SK-N-SH (cell line): ENCODE measurements around the gene ALX3.

Experiments
- EP300 ChIP-seq, 2 experiments: IDR thresholded peaks; 2 replicates each; pipeline versions ENCODE4 v1.4.0 to v1.6.1; 2012; ENCODE audit warnings: borderline replicate concordance in 1 of 2, low read depth in 1 of 2, low read length in 1 of 2
- MXI1 ChIP-seq: IDR thresholded peaks from 2 replicates; pipeline ENCODE4 v1.6.1; 2012; ENCODE audit warnings: mild to moderate bottlenecking, low read depth, low read length, improper control_type of control experiment
- RCOR1 ChIP-seq: fragments of 150-350 bp; IDR thresholded peaks from 2 replicates; pipeline ENCODE4 v1.6.1; 2017; ENCODE audit warnings: antibody characterized with exemption, low read length
- SIN3A ChIP-seq: IDR thresholded peaks from 2 replicates; pipeline ENCODE4 v1.6.1; 2012; ENCODE audit warnings: low read depth, mild to moderate bottlenecking, low read length, moderate library complexity, borderline replicate concordance
- TEAD4 ChIP-seq: IDR thresholded peaks from 2 replicates; pipeline ENCODE4 v1.4.0; 2012; ENCODE audit warnings: mild to moderate bottlenecking, borderline replicate concordance; ENCODE audit not compliant: insufficient read depth
- TF ChIP-seq, protein P1 (sequence below): fragments of 200-600 bp; sonication (generic); IDR thresholded peaks from 2 replicates; pipeline ENCODE4 v1.6.1; 2017; ENCODE audit warnings: antibody characterized with exemption, mild to moderate bottlenecking, moderate library complexity
- TF ChIP-seq, protein P2 (sequence below): IDR thresholded peaks from 2 replicates; pipeline ENCODE4 v1.4.0; 2012; ENCODE audit warnings: low read depth
- TF ChIP-seq, protein P3 (sequence below): IDR thresholded peaks from 2 replicates; pipeline ENCODE4 v1.4.0; 2012; ENCODE audit warnings: low read depth, borderline replicate concordance
- TF ChIP-seq, protein P4 (sequence below): IDR thresholded peaks from 2 replicates; pipeline ENCODE4 v1.6.1; 2012; ENCODE audit warnings: mild to moderate bottlenecking, low read depth, low read length, moderate library complexity

DNA sequence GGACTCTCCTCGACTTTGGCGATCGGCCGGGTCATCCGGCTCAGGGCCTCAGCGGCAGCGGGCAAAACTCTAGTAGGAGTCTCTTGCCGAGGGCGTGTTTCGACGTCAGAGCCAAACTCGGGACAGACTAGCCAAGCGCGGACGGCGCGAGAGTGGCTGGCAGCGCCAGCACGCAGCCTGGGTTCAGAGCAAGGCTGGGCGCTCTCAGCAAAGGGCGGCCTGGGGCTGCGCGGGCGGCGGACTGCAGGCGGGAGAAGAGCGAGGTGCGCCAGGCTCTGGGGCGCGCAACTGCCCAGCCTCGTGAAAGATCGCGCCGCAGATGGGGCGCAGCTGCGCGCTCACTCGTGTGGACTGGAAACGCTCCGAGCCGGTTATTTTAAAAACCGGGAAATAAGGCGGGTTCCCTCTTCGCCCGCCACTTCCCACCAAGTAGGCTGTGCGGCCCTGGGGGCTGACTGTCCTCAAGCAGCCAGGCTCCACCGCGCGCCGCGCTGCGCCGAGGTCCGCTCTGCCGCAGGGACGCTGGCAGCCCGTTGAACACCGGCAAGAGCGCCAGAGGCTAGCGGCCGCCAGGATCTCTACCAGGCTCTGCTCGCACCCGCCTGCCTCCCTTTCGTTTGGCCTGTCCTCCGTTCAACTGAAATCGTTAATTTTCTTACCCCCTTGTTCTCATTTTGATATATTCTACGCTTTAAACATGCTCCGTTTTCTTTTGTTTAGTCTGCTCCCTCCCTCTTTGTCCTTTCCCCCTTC is 2.4 kb downstream of the ALX3 start:
- TF ChIP-seq, protein P1, sequence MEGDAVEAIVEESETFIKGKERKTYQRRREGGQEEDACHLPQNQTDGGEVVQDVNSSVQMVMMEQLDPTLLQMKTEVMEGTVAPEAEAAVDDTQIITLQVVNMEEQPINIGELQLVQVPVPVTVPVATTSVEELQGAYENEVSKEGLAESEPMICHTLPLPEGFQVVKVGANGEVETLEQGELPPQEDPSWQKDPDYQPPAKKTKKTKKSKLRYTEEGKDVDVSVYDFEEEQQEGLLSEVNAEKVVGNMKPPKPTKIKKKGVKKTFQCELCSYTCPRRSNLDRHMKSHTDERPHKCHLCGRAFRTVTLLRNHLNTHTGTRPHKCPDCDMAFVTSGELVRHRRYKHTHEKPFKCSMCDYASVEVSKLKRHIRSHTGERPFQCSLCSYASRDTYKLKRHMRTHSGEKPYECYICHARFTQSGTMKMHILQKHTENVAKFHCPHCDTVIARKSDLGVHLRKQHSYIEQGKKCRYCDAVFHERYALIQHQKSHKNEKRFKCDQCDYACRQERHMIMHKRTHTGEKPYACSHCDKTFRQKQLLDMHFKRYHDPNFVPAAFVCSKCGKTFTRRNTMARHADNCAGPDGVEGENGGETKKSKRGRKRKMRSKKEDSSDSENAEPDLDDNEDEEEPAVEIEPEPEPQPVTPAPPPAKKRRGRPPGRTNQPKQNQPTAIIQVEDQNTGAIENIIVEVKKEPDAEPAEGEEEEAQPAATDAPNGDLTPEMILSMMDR: no peak
- no peak for TF ChIP-seq EP300 (IDR thresholded peaks at IDR 0.05; ENCODE audit: borderline replicate concordance in 1 of 2, low read depth in 1 of 2, low read length in 1 of 2)
- TF ChIP-seq, protein P2, sequence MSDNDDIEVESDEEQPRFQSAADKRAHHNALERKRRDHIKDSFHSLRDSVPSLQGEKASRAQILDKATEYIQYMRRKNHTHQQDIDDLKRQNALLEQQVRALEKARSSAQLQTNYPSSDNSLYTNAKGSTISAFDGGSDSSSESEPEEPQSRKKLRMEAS: no peak
- TF ChIP-seq SIN3A: no peak
- TF ChIP-seq, protein P3, sequence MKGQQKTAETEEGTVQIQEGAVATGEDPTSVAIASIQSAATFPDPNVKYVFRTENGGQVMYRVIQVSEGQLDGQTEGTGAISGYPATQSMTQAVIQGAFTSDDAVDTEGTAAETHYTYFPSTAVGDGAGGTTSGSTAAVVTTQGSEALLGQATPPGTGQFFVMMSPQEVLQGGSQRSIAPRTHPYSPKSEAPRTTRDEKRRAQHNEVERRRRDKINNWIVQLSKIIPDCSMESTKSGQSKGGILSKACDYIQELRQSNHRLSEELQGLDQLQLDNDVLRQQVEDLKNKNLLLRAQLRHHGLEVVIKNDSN: no peak
- no peak for TF ChIP-seq MXI1
- TF ChIP-seq, protein P4, sequence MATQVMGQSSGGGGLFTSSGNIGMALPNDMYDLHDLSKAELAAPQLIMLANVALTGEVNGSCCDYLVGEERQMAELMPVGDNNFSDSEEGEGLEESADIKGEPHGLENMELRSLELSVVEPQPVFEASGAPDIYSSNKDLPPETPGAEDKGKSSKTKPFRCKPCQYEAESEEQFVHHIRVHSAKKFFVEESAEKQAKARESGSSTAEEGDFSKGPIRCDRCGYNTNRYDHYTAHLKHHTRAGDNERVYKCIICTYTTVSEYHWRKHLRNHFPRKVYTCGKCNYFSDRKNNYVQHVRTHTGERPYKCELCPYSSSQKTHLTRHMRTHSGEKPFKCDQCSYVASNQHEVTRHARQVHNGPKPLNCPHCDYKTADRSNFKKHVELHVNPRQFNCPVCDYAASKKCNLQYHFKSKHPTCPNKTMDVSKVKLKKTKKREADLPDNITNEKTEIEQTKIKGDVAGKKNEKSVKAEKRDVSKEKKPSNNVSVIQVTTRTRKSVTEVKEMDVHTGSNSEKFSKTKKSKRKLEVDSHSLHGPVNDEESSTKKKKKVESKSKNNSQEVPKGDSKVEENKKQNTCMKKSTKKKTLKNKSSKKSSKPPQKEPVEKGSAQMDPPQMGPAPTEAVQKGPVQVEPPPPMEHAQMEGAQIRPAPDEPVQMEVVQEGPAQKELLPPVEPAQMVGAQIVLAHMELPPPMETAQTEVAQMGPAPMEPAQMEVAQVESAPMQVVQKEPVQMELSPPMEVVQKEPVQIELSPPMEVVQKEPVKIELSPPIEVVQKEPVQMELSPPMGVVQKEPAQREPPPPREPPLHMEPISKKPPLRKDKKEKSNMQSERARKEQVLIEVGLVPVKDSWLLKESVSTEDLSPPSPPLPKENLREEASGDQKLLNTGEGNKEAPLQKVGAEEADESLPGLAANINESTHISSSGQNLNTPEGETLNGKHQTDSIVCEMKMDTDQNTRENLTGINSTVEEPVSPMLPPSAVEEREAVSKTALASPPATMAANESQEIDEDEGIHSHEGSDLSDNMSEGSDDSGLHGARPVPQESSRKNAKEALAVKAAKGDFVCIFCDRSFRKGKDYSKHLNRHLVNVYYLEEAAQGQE: no peak
- no peak for TF ChIP-seq TEAD4
- TF ChIP-seq RCOR1: no peak
